ENCODE measurements around the gene SOD3. TPM values are rescaled to one million over a fixed set of nuclear protein-coding genes. Genes with fewer than 3 reads are reported as not detected.

SOD3 gene
- total RNA-seq, 4 donors from 2014 or later, result 3.7 to 24.3 (median 18.7) TPM

- no peaks in the 10 kb centered on the region for H3K27me3 ChIP-seq
- no peaks in the 10 kb centered on the region for H3K9me3 ChIP-seq
- H3K36me3 ChIP-seq, result no peaks in the 10 kb centered on the region
- no peak for DNase-seq
- H3K4me1 ChIP-seq, result peaks cover 0 to 14% (median 0%) of the 10 kb centered on the region in 4 donors
- TF ChIP-seq POLR2A (IDR thresholded peaks at IDR 0.05), result no peak
- TF ChIP-seq CTCF (IDR thresholded peaks at IDR 0.05), result no peak
- H3K4me3 ChIP-seq, result peak overlapping the region in 2 of 4 donors; percentile 13 to 35
- peak overlapping the region; percentile 50 to 85 (median 55) for H3K27ac ChIP-seq
Observed at GRCh38 chr4:24795666-24796381, 451 bp downstream of the SOD3 start.

GRCh38 chr4:24796620-24797019 lies 1.2 kb downstream of the SOD3 start:
- TF ChIP-seq CTCF (IDR thresholded peaks at IDR 0.05) (no peak), POLR2A (IDR thresholded peaks at IDR 0.05) (no peak)
- peaks cover 0 to 14% (median 0%) of the 10 kb centered on the region in 4 donors for H3K4me1 ChIP-seq

GRCh38 chr4:24798036-24798610 lies 2.8 kb downstream of the SOD3 start:
- H3K36me3 ChIP-seq, result no peaks in the 10 kb centered on the region
- H3K9me3 ChIP-seq, result no peaks in the 10 kb centered on the region
- no peak for DNase-seq
- TF ChIP-seq POLR2A (IDR thresholded peaks at IDR 0.05) (no peak), CTCF (IDR thresholded peaks at IDR 0.05) (no peak)
- no peak overlapping the region for H3K4me3 ChIP-seq
- no peak overlapping the region for H3K27ac ChIP-seq
- H3K4me1 ChIP-seq, result peaks cover 0 to 14% (median 0%) of the 10 kb centered on the region in 4 donors
- no peaks in the 10 kb centered on the region for H3K27me3 ChIP-seq

More at GRCh38 chr4:24796620-24797019, 1.2 kb downstream of the SOD3 start:
- H3K36me3 ChIP-seq, result no peaks in the 10 kb centered on the region
- H3K9me3 ChIP-seq, result no peaks in the 10 kb centered on the region
- H3K4me3 ChIP-seq, result no peak overlapping the region
- H3K27me3 ChIP-seq, result no peaks in the 10 kb centered on the region
- DNase-seq, result no peak
- H3K27ac ChIP-seq, result peak overlapping the region in 1 of 4 donors; percentile 25

- no peak overlapping the region for H3K4me3 ChIP-seq
- H3K27ac ChIP-seq, result no peak overlapping the region
- no peaks in the 10 kb centered on the region for H3K27me3 ChIP-seq
- TF ChIP-seq POLR2A (IDR thresholded peaks at IDR 0.05) (no peak), CTCF (IDR thresholded peaks at IDR 0.05) (no peak)
- no peaks in the 10 kb centered on the region for H3K9me3 ChIP-seq
- no peak for DNase-seq
- no peaks in the 10 kb centered on the region for H3K36me3 ChIP-seq
- peaks cover 0 to 14% (median 0%) of the 10 kb centered on the region in 4 donors for H3K4me1 ChIP-seq
Observed at GRCh38 chr4:24799196-24799543, 3.8 kb downstream of the SOD3 start.

- DNase-seq, result no peak
- no peak for TF ChIP-seq CTCF (IDR thresholded peaks at IDR 0.05)
- no peak for TF ChIP-seq POLR2A (IDR thresholded peaks at IDR 0.05)
- peaks cover 0 to 14% (median 0%) of the 10 kb centered on the region in 4 donors for H3K4me1 ChIP-seq
- peak overlapping the region; percentile 10 to 46 (median 26) for H3K4me3 ChIP-seq
- no peak overlapping the region for H3K27ac ChIP-seq
- H3K9me3 ChIP-seq, result no peaks in the 10 kb centered on the region
- H3K27me3 ChIP-seq, result no peaks in the 10 kb centered on the region
- H3K36me3 ChIP-seq, result no peaks in the 10 kb centered on the region
Observed at GRCh38 chr4:24799544-24800324, 4.4 kb downstream of the SOD3 start.
